Hepatocyte (in vitro differentiated cells): ENCODE measurements around the gene FMNL1.

Source experiments
- CTCF ChIP-seq: fragments of 200-600 bp; sonication (generic); IDR thresholded peaks from 2 replicates; pipeline ENCODE4 v1.5.1; 2016; ENCODE audit warnings: antibody characterized with exemption, mild to moderate bottlenecking; ENCODE audit not compliant: poor library complexity
- EZH2 ChIP-seq: fragments of 200-600 bp; sonication (generic); IDR thresholded peaks from 2 replicates; pipeline ENCODE4 v1.6.1; 2016; ENCODE audit warnings: antibody characterized with exemption, mild to moderate bottlenecking, borderline replicate concordance
- EZH2phosphoT487 ChIP-seq: fragments of 200-600 bp; sonication (generic); IDR thresholded peaks from one replicate; pipeline ENCODE4 v1.6.1; 2018; ENCODE audit warnings: antibody characterized with exemption, mild to moderate bottlenecking, low read depth, moderate library complexity; ENCODE audit not compliant: unreplicated experiment, severe bottlenecking

GRCh38 chr17:45289301-45290268, 67.9 kb downstream of the FMNL1 start:
- TF ChIP-seq CTCF (no peak), EZH2phosphoT487 (no peak), EZH2 (no peak)
